Brain microvascular endothelial cell (primary cell): Measurements from ENCODE around the gene RBMS1.
A peak's percentile ranks its signal among the peaks of the same experiment; 100 is the strongest.

Experiments used
- DNase-seq: peaks from one replicate; pipeline ENCODE4 v3.0.0-alpha.2; 2020
- H3K27ac ChIP-seq: fragments of 250-450 bp; sonication (Bioruptor Pico); 2 replicates; pipeline ENCODE4 v1.5.1; 2020; ENCODE audit warnings: mild to moderate bottlenecking, moderate library complexity
- H3K27me3 ChIP-seq: fragments of 250-450 bp; sonication (Bioruptor Pico); replicated peaks from 2 replicates; pipeline ENCODE4 v1.5.1; 2020; ENCODE audit warnings: mild to moderate bottlenecking
- H3K36me3 ChIP-seq: fragments of 250-450 bp; sonication (Bioruptor Pico); replicated peaks from 2 replicates; pipeline ENCODE4 v1.5.1; 2020; ENCODE audit warnings: mild to moderate bottlenecking
- H3K4me3 ChIP-seq: 2 replicates; pipeline ENCODE4 v1.5.1; 2011; ENCODE audit warnings: low read depth, mild to moderate bottlenecking, control low read depth, low read length, moderate library complexity
- in situ Hi-C: cut with HindIII; loops from 2 replicates; pipeline ENCODE4 v1.10.0; 2017; ENCODE audit warnings: low sequenced_read_pairs, low pct_ligation_motif_present
- TF ChIP-seq, protein P1 (sequence below): IDR thresholded peaks from 2 replicates; pipeline ENCODE4 v1.5.1; 2011; ENCODE audit warnings: low read depth, mild to moderate bottlenecking, moderate library complexity, low read length, control low read depth, inconsistent platforms; ENCODE audit errors: missing control alignments

RBMS1 gene

DNA sequence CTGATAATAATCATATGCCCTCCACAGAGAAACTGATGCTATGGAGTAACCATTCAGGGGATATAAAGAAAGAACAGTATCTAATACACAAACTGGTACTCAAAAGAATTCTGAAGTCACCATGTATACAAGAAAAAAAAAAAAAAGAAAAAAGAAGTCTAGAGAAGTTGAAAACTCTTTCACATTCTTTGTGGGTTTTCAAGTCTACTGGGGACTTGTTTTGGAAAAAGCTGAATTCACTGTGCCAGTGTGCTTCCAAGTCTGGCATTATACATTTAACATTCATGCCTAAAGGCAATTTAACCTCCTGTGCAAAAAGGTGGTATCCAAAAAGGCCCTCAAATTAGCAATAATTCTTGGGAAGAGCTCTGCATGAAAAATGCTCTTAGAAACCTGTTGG lies 198.7 kb downstream of the RBMS1 start:
- TF ChIP-seq, protein P1, sequence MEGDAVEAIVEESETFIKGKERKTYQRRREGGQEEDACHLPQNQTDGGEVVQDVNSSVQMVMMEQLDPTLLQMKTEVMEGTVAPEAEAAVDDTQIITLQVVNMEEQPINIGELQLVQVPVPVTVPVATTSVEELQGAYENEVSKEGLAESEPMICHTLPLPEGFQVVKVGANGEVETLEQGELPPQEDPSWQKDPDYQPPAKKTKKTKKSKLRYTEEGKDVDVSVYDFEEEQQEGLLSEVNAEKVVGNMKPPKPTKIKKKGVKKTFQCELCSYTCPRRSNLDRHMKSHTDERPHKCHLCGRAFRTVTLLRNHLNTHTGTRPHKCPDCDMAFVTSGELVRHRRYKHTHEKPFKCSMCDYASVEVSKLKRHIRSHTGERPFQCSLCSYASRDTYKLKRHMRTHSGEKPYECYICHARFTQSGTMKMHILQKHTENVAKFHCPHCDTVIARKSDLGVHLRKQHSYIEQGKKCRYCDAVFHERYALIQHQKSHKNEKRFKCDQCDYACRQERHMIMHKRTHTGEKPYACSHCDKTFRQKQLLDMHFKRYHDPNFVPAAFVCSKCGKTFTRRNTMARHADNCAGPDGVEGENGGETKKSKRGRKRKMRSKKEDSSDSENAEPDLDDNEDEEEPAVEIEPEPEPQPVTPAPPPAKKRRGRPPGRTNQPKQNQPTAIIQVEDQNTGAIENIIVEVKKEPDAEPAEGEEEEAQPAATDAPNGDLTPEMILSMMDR = no peak
- H3K27me3 ChIP-seq = no peaks in the 10 kb centered on the region
- H3K36me3 ChIP-seq = peaks cover 30% of the 10 kb centered on the region
- in situ Hi-C loops = no loop called here
- no peak overlapping the region for H3K4me3 ChIP-seq
- DNase-seq = no peak
- H3K27ac ChIP-seq = peak overlapping the region; percentile 97

DNA sequence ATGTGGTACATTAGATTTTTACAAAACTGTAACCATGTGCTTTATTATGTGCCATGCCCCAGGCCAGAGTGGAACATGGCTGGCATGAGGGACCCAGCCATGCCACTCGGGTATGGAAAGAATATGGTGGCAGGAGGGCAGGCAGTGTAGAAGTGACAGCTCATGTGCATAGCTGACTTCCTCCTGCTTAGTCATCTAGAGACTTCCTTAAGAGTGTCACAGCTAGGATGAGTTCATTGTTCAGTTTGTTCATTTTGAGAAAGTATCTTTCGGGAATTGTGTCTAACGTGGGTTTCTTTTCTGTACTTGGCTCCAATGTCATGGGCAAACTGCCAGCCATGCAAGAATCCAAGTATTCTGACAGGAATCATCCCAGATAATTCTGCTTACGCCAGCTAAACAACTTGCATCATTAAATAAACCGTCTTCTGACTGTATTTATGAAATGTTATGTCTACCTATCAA lies 199.2 kb downstream of the RBMS1 start:
- DNase-seq = peak; percentile 85
- in situ Hi-C loops = no loop called here
- Histone ChIP-seq H3K4me3 (no peak overlapping the region), H3K27me3 (no peaks in the 10 kb centered on the region), H3K27ac (peak overlapping the region; percentile 97), H3K36me3 (peaks cover 28% of the 10 kb centered on the region)
- TF ChIP-seq, protein P1 = no peak

DNA sequence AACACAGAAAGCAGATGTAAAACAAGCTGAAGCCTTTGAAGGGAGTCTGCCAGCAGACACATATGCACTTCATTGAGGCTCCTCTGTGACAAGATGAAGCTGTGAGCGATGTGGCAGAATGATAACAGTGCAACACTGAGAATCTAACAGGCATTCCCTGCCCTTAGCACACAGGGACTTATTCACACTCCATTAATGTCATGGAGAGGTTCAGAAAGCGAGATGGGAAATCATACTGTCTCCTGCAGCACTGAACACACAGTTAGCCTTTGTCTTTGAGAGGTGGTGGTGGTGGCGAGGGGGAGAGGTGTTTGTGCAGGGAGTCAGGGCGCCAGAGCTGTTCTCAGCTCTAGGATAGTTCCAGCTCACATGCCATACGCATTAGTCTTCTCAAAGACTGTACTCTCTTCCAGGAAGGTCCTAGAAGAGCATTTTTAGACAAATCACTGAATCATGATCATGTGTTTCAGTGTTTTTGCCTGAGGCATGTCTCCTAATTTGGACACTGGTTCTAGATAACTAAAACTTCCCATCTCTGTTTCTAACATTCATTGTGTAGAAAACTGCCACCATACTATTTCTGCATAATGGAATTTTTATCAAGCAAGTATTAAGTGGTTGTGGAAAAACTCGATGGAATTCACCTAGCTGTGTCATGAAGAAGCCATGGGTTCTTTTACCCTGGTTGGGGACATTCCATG lies 200.1 kb downstream of the RBMS1 start:
- Histone ChIP-seq H3K36me3 (peaks cover 27% of the 10 kb centered on the region), H3K27ac (peak overlapping the region; percentile 97), H3K4me3 (no peak overlapping the region), H3K27me3 (no peaks in the 10 kb centered on the region)
- TF ChIP-seq, protein P1 = no peak
- in situ Hi-C loops = no loop called here
- DNase-seq = peak; percentile 91

DNA sequence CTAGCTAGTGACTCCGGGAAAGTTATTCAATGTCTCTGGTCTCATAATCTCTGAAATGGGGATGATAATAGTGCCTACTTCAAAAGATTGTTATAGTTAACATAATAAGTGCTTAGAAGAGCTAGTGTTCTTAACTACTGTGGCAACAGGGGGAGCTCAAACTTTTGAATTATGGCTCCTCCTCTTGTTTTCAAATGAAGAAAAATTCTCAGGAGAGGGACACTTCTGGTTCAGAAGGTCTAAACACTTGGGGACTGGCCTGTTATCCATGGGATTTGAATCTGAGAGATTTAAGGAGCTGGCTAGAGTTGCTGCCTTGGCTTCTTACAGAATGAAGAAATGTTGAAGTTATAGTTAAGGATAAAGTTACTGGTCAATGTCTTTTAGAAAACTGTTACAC lies 201.4 kb downstream of the RBMS1 start:
- TF ChIP-seq, protein P1 = peak; percentile 20
- H3K36me3 ChIP-seq = peaks cover 20% of the 10 kb centered on the region
- H3K27ac ChIP-seq = peak overlapping the region; percentile 97

DNA sequence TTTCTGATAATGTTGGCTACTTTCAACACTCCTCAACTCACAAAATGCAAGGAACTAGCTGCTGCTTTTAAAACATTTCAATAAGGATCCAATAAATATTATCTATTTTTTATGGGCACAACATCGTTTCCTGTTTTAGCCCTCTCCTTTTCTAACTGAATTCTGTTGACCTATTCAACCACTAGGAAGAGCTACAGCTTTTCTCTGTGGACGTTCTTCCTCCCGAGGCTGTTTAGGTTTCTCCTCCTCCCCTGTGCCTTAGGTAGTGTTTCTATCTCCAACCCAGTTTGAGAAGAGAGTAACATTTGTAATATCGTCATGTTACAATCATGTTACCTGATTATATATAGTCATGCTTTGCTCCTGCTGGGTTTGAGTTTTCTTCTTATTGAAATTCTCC lies 202.2 kb downstream of the RBMS1 start:
- in situ Hi-C loops = no loop called here
- no peaks in the 10 kb centered on the region for H3K27me3 ChIP-seq
- H3K27ac ChIP-seq = no peak overlapping the region
- no peak overlapping the region for H3K4me3 ChIP-seq
- peaks cover 21% of the 10 kb centered on the region for H3K36me3 ChIP-seq
- TF ChIP-seq, protein P1 = no peak
- DNase-seq = no peak

More for the DNA sequence above, 201.4 kb downstream of the RBMS1 start:
- in situ Hi-C loops = no loop called here
- no peak overlapping the region for H3K4me3 ChIP-seq
- peak; percentile 25 for DNase-seq
- H3K27me3 ChIP-seq = no peaks in the 10 kb centered on the region

DNA sequence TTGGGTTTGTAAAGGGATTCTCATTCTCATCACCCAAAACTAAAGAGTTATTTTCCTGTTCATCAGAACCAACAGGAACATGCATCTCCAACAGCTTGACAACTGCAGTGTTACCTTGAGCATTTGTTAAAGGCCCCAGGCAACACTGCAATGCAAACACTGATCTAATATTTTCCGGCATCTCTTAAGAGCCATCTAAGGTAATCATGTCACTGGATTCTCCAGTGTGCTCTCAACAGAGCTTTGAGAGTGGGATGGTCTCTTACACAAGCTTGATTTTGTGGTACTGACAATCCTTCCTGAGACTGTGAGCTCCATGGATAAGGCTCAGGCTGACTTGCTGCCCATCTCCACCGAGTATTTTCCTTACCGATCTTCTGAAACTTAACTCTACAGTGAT lies 203.0 kb downstream of the RBMS1 start:
- DNase-seq = no peak
- Histone ChIP-seq H3K4me3 (no peak overlapping the region), H3K27me3 (no peaks in the 10 kb centered on the region), H3K27ac (no peak overlapping the region), H3K36me3 (peaks cover 19% of the 10 kb centered on the region)
- TF ChIP-seq, protein P1 = no peak
- in situ Hi-C loops = no loop called here
